Gastroesophageal sphincter (tissue), 3 donors: ENCODE results near the gene PLEKHG4B.

Experiments used
- CTCF ChIP-seq, 4 experiments: fragments of 200-600 bp in 2 of 4; fragments of 450-650 bp in 2 of 4; sonication (generic) in 1 of 4; IDR thresholded peaks; one replicate each; pipeline ENCODE4 v1.5.1; 2017 to 2019; ENCODE audit warnings: antibody characterized with exemption in 4 of 4, mild to moderate bottlenecking in 2 of 4, moderate library complexity in 2 of 4
- POLR2A ChIP-seq, 2 donors: fragments of 450-650 bp; IDR thresholded peaks; one replicate each; pipeline ENCODE4 v1.6.1; 2017; ENCODE audit warnings: antibody characterized with exemption in 2 of 2, mild to moderate bottlenecking in 2 of 2, moderate library complexity in 1 of 2

DNA sequence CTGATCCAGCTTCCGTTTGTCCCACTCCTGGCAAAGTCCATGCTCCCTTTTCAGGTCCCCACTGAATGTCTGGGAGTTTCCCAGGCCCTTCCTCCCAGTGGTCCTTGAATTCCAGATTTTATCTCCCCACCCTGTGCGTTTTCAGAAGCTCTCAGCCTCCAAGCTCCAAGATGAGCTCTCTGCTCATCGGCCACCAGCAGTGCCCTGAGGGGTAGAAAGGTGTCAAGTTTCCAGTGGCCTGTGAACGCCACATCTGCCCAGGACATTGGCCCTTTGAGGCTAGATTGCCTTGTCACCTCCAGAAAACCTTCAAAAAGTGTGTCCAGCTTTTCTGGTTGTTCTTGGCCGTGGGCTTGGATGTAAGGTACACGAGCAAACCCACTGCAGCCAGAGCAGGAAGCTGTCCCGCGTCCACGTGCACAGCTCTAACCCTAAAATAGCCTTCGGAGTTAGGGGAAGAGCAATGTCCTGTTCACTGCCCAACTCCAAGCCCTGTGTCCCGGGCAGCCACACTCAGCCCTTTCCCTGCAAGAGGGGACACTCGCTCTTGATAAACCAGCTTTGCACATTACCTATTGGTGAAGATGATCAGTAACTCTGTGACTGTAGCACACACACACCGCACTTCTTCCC, 88.4 kb downstream of the PLEKHG4B start:
- TF ChIP-seq CTCF (IDR thresholded peaks at IDR 0.05) (no peak), POLR2A (IDR thresholded peaks at IDR 0.05) (no peak)
